ENCODE measurements around the gene GPATCH2L. TPM values are rescaled to one million over a fixed set of nuclear protein-coding genes. Genes with fewer than 3 reads are reported as not detected.

The GPATCH2L gene
- polyA plus RNA-seq, 1 experiment, result 29.5 TPM

GRCh38 chr14:76121089-76121748 lies 30.5 kb upstream of the GPATCH2L start:
- no peak for DNase-seq (ENCODE audit: low read depth, low spot score)
- TF ChIP-seq CTCF (IDR thresholded peaks at IDR 0.05; ENCODE audit: low read depth, low read length), result no peak
- ChIA-PET POLR2A (no interaction called here), CTCF (interaction anchor here (0.7 kb wide), 1 partner anchor 231 kb away, joined by 3 read pairs; no protein-coding TSS in a partner anchor)
- Histone ChIP-seq H3K27ac (ENCODE audit: low read depth, low read length) (no peak overlapping the region), H3K9me3 (ENCODE audit: control insufficient read depth, insufficient read depth, low read length) (no peaks in the 10 kb centered on the region), H3K27me3 (ENCODE audit: control insufficient read depth, insufficient read depth, low read length) (peaks cover 9% of the 10 kb centered on the region), H3K4me3 (ENCODE audit: low read depth, low read length) (no peak overlapping the region)

GRCh38 chr14:76123426-76124225 lies 28.1 kb upstream of the GPATCH2L start:
- ChIA-PET POLR2A (no interaction called here), CTCF (no interaction called here)
- H3K4me3 ChIP-seq (ENCODE audit: low read depth, low read length), result no peak overlapping the region
- no peak overlapping the region for H3K27ac ChIP-seq (ENCODE audit: low read depth, low read length)
- no peaks in the 10 kb centered on the region for H3K9me3 ChIP-seq (ENCODE audit: control insufficient read depth, insufficient read depth, low read length)
- peaks cover 5% of the 10 kb centered on the region for H3K27me3 ChIP-seq (ENCODE audit: control insufficient read depth, insufficient read depth, low read length)
- DNase-seq (ENCODE audit: low read depth, low spot score), result no peak
- no peak for TF ChIP-seq CTCF (IDR thresholded peaks at IDR 0.05; ENCODE audit: low read depth, low read length)

DNA sequence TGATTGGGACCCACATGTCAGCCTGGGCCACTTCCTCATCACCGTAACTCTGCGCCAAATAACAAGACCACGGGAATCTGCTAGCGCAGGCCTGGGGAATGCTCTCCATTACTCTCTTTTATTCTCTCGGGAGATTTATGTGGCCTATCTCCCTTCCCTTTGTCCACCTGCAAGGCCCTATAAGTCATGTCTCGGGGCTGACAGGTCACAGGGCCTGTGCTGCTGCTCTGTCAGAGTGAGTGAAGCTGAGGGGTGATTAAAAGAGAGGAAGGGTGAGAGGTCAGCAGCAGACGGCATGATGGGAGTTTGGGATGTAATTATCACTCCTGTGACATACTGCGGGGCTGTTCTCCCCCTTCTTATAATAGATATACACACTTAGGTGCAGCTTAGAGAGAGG lies 26.2 kb upstream of the GPATCH2L start:
- H3K4me3 ChIP-seq (ENCODE audit: low read depth, low read length), result no peak overlapping the region
- no peaks in the 10 kb centered on the region for H3K9me3 ChIP-seq (ENCODE audit: control insufficient read depth, insufficient read depth, low read length)
- no peak for TF ChIP-seq CTCF (IDR thresholded peaks at IDR 0.05; ENCODE audit: low read depth, low read length)
- H3K27me3 ChIP-seq (ENCODE audit: control insufficient read depth, insufficient read depth, low read length), result peaks cover 8% of the 10 kb centered on the region
- DNase-seq (ENCODE audit: low read depth, low spot score), result no peak
- no peak overlapping the region for H3K27ac ChIP-seq (ENCODE audit: low read depth, low read length)
- ChIA-PET CTCF (no interaction called here), POLR2A (no interaction called here)

DNA sequence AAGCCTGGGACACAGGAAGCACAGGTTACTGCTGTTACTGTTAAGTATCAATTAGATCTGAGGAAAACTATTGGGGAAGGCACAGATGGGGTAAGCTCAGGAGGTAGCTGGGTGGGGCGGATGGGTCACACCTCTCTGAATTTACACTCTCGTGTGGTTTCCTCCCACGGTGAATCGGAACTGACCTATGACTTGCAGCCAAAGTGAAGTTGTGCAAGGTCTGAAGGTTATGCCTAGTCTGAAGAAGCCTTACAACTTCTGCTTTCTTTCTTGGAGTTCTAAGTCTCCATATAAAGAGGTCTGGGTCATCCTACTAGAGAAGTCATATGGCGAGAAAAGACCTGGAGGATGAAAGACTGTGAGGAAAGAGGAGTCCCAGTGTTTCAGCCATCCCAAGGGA lies 25.6 kb upstream of the GPATCH2L start:
- TF ChIP-seq CTCF (IDR thresholded peaks at IDR 0.05; ENCODE audit: low read depth, low read length), result no peak
- no peak overlapping the region for H3K4me3 ChIP-seq (ENCODE audit: low read depth, low read length)
- H3K27me3 ChIP-seq (ENCODE audit: control insufficient read depth, insufficient read depth, low read length), result peaks cover 13% of the 10 kb centered on the region
- CTCF ChIA-PET, result no interaction called here
- DNase-seq (ENCODE audit: low read depth, low spot score), result no peak
- no peak overlapping the region for H3K27ac ChIP-seq (ENCODE audit: low read depth, low read length)
- H3K9me3 ChIP-seq (ENCODE audit: control insufficient read depth, insufficient read depth, low read length), result no peaks in the 10 kb centered on the region
- POLR2A ChIA-PET, result no interaction called here

- Histone ChIP-seq H3K27ac (ENCODE audit: low read depth, low read length) (no peak overlapping the region), H3K4me3 (ENCODE audit: low read depth, low read length) (no peak overlapping the region), H3K27me3 (ENCODE audit: control insufficient read depth, insufficient read depth, low read length) (peaks cover 19% of the 10 kb centered on the region), H3K9me3 (ENCODE audit: control insufficient read depth, insufficient read depth, low read length) (no peaks in the 10 kb centered on the region)
- no peak for DNase-seq (ENCODE audit: low read depth, low spot score)
- ChIA-PET CTCF (no interaction called here), POLR2A (no interaction called here)
- no peak for TF ChIP-seq CTCF (IDR thresholded peaks at IDR 0.05; ENCODE audit: low read depth, low read length)
These were observed 21.7 kb upstream of the GPATCH2L start for GRCh38 chr14:76129851-76130576.
